Astrocyte of the spinal cord (primary cell): ENCODE measurements around the gene SPATA24.
"Not testable (repeated sequence)": the region's sequence is repeated elsewhere in the genome, so short reads cannot be mapped to it uniquely, and the experiment has no call there.

Source experiments
- DNase-seq: peaks from one replicate; pipeline ENCODE4 v3.0.0; 2011; ENCODE audit warnings: low read depth, low spot score
- H3K4me3 ChIP-seq: 2 replicates; pipeline ENCODE4 v1.5.1; 2011; ENCODE audit warnings: low read depth, mild to moderate bottlenecking, low read length, moderate library complexity
- in situ Hi-C: cut with HindIII; loops from 2 replicates; pipeline ENCODE4 v1.10.0; 2017; ENCODE audit warnings: low sequenced_read_pairs
- TF ChIP-seq, protein P1 (sequence below): IDR thresholded peaks from 2 replicates; pipeline ENCODE4 v1.5.1; 2012; ENCODE audit warnings: low read depth, mild to moderate bottlenecking, low read length, inconsistent platforms

The SPATA24 gene

GRCh38 chr5:139443831-139444453 is 40.1 kb upstream of the SPATA24 start:
- in situ Hi-C loops = no loop called here
- TF ChIP-seq, protein P1, sequence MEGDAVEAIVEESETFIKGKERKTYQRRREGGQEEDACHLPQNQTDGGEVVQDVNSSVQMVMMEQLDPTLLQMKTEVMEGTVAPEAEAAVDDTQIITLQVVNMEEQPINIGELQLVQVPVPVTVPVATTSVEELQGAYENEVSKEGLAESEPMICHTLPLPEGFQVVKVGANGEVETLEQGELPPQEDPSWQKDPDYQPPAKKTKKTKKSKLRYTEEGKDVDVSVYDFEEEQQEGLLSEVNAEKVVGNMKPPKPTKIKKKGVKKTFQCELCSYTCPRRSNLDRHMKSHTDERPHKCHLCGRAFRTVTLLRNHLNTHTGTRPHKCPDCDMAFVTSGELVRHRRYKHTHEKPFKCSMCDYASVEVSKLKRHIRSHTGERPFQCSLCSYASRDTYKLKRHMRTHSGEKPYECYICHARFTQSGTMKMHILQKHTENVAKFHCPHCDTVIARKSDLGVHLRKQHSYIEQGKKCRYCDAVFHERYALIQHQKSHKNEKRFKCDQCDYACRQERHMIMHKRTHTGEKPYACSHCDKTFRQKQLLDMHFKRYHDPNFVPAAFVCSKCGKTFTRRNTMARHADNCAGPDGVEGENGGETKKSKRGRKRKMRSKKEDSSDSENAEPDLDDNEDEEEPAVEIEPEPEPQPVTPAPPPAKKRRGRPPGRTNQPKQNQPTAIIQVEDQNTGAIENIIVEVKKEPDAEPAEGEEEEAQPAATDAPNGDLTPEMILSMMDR = no peak
- H3K4me3 ChIP-seq = no peak overlapping the region
- DNase-seq = peak; percentile 72

DNA sequence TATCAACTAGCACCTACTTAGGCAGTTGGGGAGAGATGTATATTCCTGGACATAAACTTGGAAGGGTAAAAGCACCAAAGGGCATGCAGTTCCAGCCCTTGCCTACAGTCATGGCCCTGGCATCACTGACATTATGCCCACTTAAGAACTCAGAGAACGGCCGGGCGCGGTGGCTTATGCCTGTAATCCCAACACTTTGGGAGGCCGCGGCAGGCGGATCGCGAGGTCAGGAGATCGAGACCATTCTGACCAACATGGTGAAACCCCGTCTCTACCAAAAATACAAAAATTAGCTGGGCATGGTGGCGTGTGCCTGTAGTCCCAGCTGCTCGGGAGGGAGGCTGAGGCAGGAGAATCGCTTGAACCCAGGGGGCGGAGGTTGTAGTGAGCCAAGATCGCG is 36.5 kb upstream of the SPATA24 start:
- DNase-seq, in situ Hi-C loops, H3K4me3 ChIP-seq: not testable (repeated sequence)

- in situ Hi-C loops = no loop called here
- DNase-seq = peak; percentile 88
- peak within 1 kb of the TSS; percentile 65 for H3K4me3 ChIP-seq
- TF ChIP-seq, protein P1 = no peak
Observed at GRCh38 chr5:139439013-139439903, 35.4 kb upstream of the SPATA24 start, which contains the start of gene DNAJC18. TSS of gene DNAJC18 (minus strand) at chr5:139439525. CDS start at chr5:139439445, 80 bp downstream.

GRCh38 chr5:139438707-139439012 is 34.8 kb upstream of the SPATA24 start:
- TF ChIP-seq, protein P1 = no peak
- H3K4me3 ChIP-seq = peak overlapping the region; percentile 65
- no peak for DNase-seq
- in situ Hi-C loops = no loop called here

DNA sequence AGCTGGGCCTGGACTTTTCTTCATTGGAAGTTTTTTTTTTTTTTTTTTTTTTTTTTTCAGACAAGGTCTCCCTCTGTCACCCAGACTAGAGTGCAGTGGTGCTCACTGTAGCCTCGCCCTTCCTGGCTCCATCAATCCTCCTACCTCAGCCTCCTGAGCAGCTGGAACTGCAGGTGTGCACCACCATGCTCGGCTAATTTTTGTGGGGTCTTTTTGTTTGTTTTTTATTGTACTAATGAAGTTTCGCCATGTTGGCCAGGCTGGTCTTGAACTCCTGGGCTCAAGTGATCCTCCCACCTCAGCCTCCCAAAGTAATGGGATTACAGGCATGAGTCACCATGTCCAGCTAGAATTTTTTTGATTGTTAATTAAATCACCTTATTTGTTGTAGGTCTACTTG is 31.8 kb upstream of the SPATA24 start:
- in situ Hi-C loops = no loop called here
- H3K4me3 ChIP-seq = no peak overlapping the region
- TF ChIP-seq, protein P1 = no peak
- DNase-seq = no peak

- H3K4me3 ChIP-seq = no peak overlapping the region
- no peak for DNase-seq
- in situ Hi-C loops = no loop called here
- TF ChIP-seq, protein P1 = no peak
Observed at GRCh38 chr5:139431706-139432105, 27.8 kb upstream of the SPATA24 start.

GRCh38 chr5:139430015-139430414 is 26.1 kb upstream of the SPATA24 start:
- in situ Hi-C loops = no loop called here
- no peak overlapping the region for H3K4me3 ChIP-seq
- TF ChIP-seq, protein P1 = no peak
- no peak for DNase-seq
